IMR-90 (cell line): ENCODE results near the gene N4BP2L1. TPM values are rescaled to one million over a fixed set of nuclear protein-coding genes. Genes with fewer than 3 reads are reported as not detected.

Experiments
- ATAC-seq: fragments of 200-7000 bp; cut with Tn5 transposase; 2 replicates; pipeline ENCODE4 v1.9.1; 2020; ENCODE audit warnings: low read depth, mild to moderate bottlenecking, moderate library complexity
- BruUV-seq: library from RNA; stranded (reverse); fragments of 400-500 nt; replicated peaks from 2 replicates; lab custom pipeline; 2021; lab: Mats Ljungman, UMichigan
- CTCF ChIA-PET: fragments of 300-600 bp; formaldehyde crosslinking; extraction: SDS; loops from one replicate; lab custom pipeline; 2021; ENCODE audit warnings: antibody characterized with exemption; lab: Yijun Ruan, JAX
- POLR2A ChIA-PET: fragments of 300-600 bp; sonication (Branson Sonifier 250); formaldehyde crosslinking; loops from one replicate; lab custom pipeline; 2022; ENCODE audit warnings: antibody characterized with exemption; ENCODE audit not compliant: unreplicated experiment; lab: Charles Lee
- DNase-seq: peaks from one replicate; pipeline ENCODE4 v3.0.0; 2013
- H2AFZ ChIP-seq: replicated peaks from 2 replicates; pipeline ENCODE3; 2013; ENCODE audit warnings: low read length, mild to moderate bottlenecking; ENCODE audit not compliant: poor library complexity
- H2AK5ac ChIP-seq: 2 replicates; pipeline ENCODE4 v1.6.1; 2013; ENCODE audit warnings: low read depth, low read length, inconsistent platforms
- H2AK9ac ChIP-seq: replicated peaks from 2 replicates; pipeline ENCODE3; 2013; ENCODE audit warnings: mild to moderate bottlenecking, low read depth, low read length, moderate library complexity; ENCODE audit not compliant: poor library complexity
- H2BK120ac ChIP-seq: 2 replicates; pipeline ENCODE4 v1.6.1; 2013; ENCODE audit warnings: low read depth, low read length, inconsistent platforms
- H2BK15ac ChIP-seq: 3 replicates; pipeline ENCODE4 v1.6.1; 2013; ENCODE audit warnings: low read depth, low read length, inconsistent platforms
- H2BK20ac ChIP-seq: 2 replicates; pipeline ENCODE4 v1.6.1; 2013; ENCODE audit warnings: low read depth, mild to moderate bottlenecking, inconsistent platforms, low read length, moderate library complexity
- H2BK5ac ChIP-seq: 2 replicates; pipeline ENCODE4 v1.6.1; 2013; ENCODE audit warnings: mild to moderate bottlenecking, low read depth, low read length, inconsistent platforms; ENCODE audit not compliant: poor library complexity, severe bottlenecking
- H3K14ac ChIP-seq: replicated peaks from 2 replicates; pipeline ENCODE4 v1.6.1; 2013; ENCODE audit warnings: low read depth, low read length, inconsistent platforms
- H3K18ac ChIP-seq: 2 replicates; pipeline ENCODE4 v1.6.1; 2013; ENCODE audit warnings: low read depth, low read length, control low read depth
- H3K23ac ChIP-seq: 2 replicates; pipeline ENCODE4 v1.6.1; 2013; ENCODE audit warnings: low read depth, low read length, inconsistent platforms
- H3K27ac ChIP-seq: 2 replicates; pipeline ENCODE4 v1.5.1; 2013; ENCODE audit warnings: mild to moderate bottlenecking, control low read depth, low read length; ENCODE audit not compliant: insufficient read depth
- H3K27me3 ChIP-seq: 2 replicates; pipeline ENCODE4 v1.6.1; 2013; ENCODE audit warnings: low read length; ENCODE audit not compliant: control insufficient read depth, insufficient read depth
- H3K36me3 ChIP-seq: 2 replicates; pipeline ENCODE4 v1.6.1; 2013; ENCODE audit warnings: low read length, mixed read lengths; ENCODE audit not compliant: control insufficient read depth, insufficient read depth
- H3K4ac ChIP-seq: 2 replicates; pipeline ENCODE4 v1.6.1; 2013; ENCODE audit warnings: low read depth, low read length, inconsistent platforms
- H3K4me1 ChIP-seq: 2 replicates; pipeline ENCODE4 v1.6.1; 2013; ENCODE audit warnings: low read length, mixed read lengths; ENCODE audit not compliant: control insufficient read depth, insufficient read depth
- H3K4me2 ChIP-seq: 2 replicates; pipeline ENCODE4 v1.6.1; 2013; ENCODE audit warnings: low read depth, mild to moderate bottlenecking, control low read depth, low read length, moderate library complexity
- H3K4me3 ChIP-seq: 2 replicates; pipeline ENCODE4 v1.5.1; 2013; ENCODE audit warnings: low read depth, mild to moderate bottlenecking, control low read depth, low read length, moderate library complexity; ENCODE audit not compliant: insufficient read depth
- H3K56ac ChIP-seq: 2 replicates; pipeline ENCODE4 v1.6.1; 2013; ENCODE audit warnings: low read length, inconsistent platforms; ENCODE audit not compliant: insufficient read depth; ENCODE audit errors: extremely low read depth
- H3K79me1 ChIP-seq, 2 experiments: 2 replicates each; pipeline ENCODE4 v1.6.1; 2013; ENCODE audit warnings: low read length in 2 of 2, inconsistent platforms in 1 of 2, low read depth in 1 of 2
- H3K9ac ChIP-seq: 2 replicates; pipeline ENCODE4 v1.6.1; 2013; ENCODE audit warnings: low read depth, low read length, control low read depth
- H3K9me1 ChIP-seq: 2 replicates; pipeline ENCODE4 v1.6.1; 2013; ENCODE audit warnings: low read length, inconsistent platforms; ENCODE audit not compliant: insufficient read depth
- H3K9me3 ChIP-seq: 2 replicates; pipeline ENCODE4 v1.6.1; 2013; ENCODE audit warnings: low read length; ENCODE audit not compliant: control insufficient read depth, insufficient read depth
- H4K20me1 ChIP-seq: 2 replicates; pipeline ENCODE4 v1.6.1; 2013; ENCODE audit warnings: low read length, inconsistent platforms; ENCODE audit not compliant: insufficient read depth
- H4K5ac ChIP-seq: 2 replicates; pipeline ENCODE4 v1.6.1; 2013; ENCODE audit warnings: mild to moderate bottlenecking, low read depth, low read length, control low read depth
- H4K8ac ChIP-seq, 2 experiments: 2 replicates each; pipeline ENCODE4 v1.6.1; 2013; ENCODE audit warnings: low read depth in 2 of 2, low read length in 2 of 2, control low read depth in 1 of 2, inconsistent platforms in 1 of 2
- H4K91ac ChIP-seq: 2 replicates; pipeline ENCODE4 v1.6.1; 2013; ENCODE audit warnings: low read depth, low read length, inconsistent platforms; ENCODE audit not compliant: insufficient read depth
- BHLHE40 ChIP-seq: fragments of 150-350 bp; IDR thresholded peaks from 2 replicates; pipeline ENCODE4 v1.6.1; 2016; ENCODE audit warnings: mild to moderate bottlenecking, low read depth, low read length
- CEBPB ChIP-seq: IDR thresholded peaks from 2 replicates; pipeline ENCODE4 v1.6.1; 2012; ENCODE audit warnings: low read depth, low read length, improper control_type of control experiment
- CHD1 ChIP-seq: IDR thresholded peaks from 2 replicates; pipeline ENCODE4 v1.6.1; 2012; ENCODE audit warnings: low read depth, low read length, improper control_type of control experiment
- CTCF ChIP-seq: conservative IDR thresholded peaks from 2 replicates; pipeline ENCODE4 v1.5.1; 2012; ENCODE audit warnings: mild to moderate bottlenecking, low read depth, low read length, improper control_type of control experiment
- FOS ChIP-seq: fragments of 150-350 bp; IDR thresholded peaks from 2 replicates; pipeline ENCODE4 v1.6.1; 2016; ENCODE audit warnings: low read depth, low read length
- MAFK ChIP-seq: IDR thresholded peaks from 2 replicates; pipeline ENCODE4 v1.6.1; 2012; ENCODE audit warnings: low read depth, low read length, improper control_type of control experiment
- MAZ ChIP-seq: IDR thresholded peaks from 2 replicates; pipeline ENCODE4 v1.6.1; 2012; ENCODE audit warnings: low read depth, mild to moderate bottlenecking, low read length, improper control_type of control experiment, moderate library complexity, borderline replicate concordance
- MXI1 ChIP-seq: IDR thresholded peaks from 2 replicates; pipeline ENCODE4 v1.6.1; 2012; ENCODE audit warnings: low read depth, mild to moderate bottlenecking, low read length, moderate library complexity, borderline replicate concordance
- POLR2A ChIP-seq: IDR thresholded peaks from 2 replicates; pipeline ENCODE4 v1.6.1; 2012; ENCODE audit warnings: mild to moderate bottlenecking, low read depth, low read length
- RAD21 ChIP-seq: IDR thresholded peaks from 2 replicates; pipeline ENCODE4 v1.6.1; 2012; ENCODE audit warnings: low read length, improper control_type of control experiment
- RCOR1 ChIP-seq: IDR thresholded peaks from 2 replicates; pipeline ENCODE4 v1.6.1; 2012; ENCODE audit warnings: mild to moderate bottlenecking, low read length, improper control_type of control experiment; ENCODE audit not compliant: insufficient replicate concordance
- SMC3 ChIP-seq: fragments of 150-350 bp; IDR thresholded peaks from 2 replicates; pipeline ENCODE4 v1.6.1; 2016; ENCODE audit warnings: low read depth, mild to moderate bottlenecking, antibody characterized with exemption, low read length, moderate library complexity
- WGBS, 2 experiments: methylation state at CpG; one replicate each; pipeline versions ENCODE4 v1.1.5 to v1.1.7; 2013; ENCODE audit warnings: missing lambda C conversion rate in 2 of 2; ENCODE audit not compliant: insufficient read length in 1 of 2; ENCODE audit errors: extremely low coverage in 2 of 2; 5-methylcytosine and 5-hydroxymethylcytosine counted together
- dilution Hi-C: fragments of 300-500 bp; cut with HindIII; formaldehyde crosslinking; loops from one replicate; pipeline ENCODE4 v1.14.3; 2018; ENCODE audit warnings: low sequenced_read_pairs; ENCODE audit not compliant: unreplicated experiment
- in situ Hi-C: fragments of 300-500 bp; cut with MboI; formaldehyde crosslinking; loops from 3 replicates; pipeline ENCODE4 v1.14.3; 2019; ENCODE audit warnings: low sequenced_read_pairs, inconsistent platforms, mixed read lengths
- intact Hi-C: fragments of 100-400 bp; cut with micrococcal nuclease; formaldehyde crosslinking; loops from 2 replicates; pipeline ENCODE4 v1.10.0; 2022
- polyA plus RNA-seq, 3 experiments: library from polyadenylated mRNA; depleted of rRNA; stranded (reverse); fragments of >200 nt; gene quantifications; 2 replicates each; pipeline ENCODE4 v1.2.3, GENCODE V29; 2012; ENCODE audit warnings: low replicate concordance in 1 of 3
- total RNA-seq: library from RNA; depleted of rRNA; stranded (reverse); fragments of >200 nt; gene quantifications from 2 replicates; pipeline ENCODE4 v1.2.3, GENCODE V29; 2012
- TF ChIP-seq, protein P1 (sequence below): fragments of 150-350 bp; IDR thresholded peaks from 2 replicates; pipeline ENCODE4 v1.6.1; 2017; ENCODE audit warnings: mild to moderate bottlenecking, antibody characterized with exemption, low read length, low read depth

N4BP2L1 gene
- total and polyA plus RNA-seq, 2 of the 4 experiments (the other 2 are of a cell fraction): 0.18 to 0.46 TPM

GRCh38 chr13:32419862-32420261 lies 8.1 kb downstream of the N4BP2L1 start:
- H2AK9ac ChIP-seq: no peak overlapping the region
- H3K9me3 ChIP-seq: peaks cover 4% of the 10 kb centered on the region; the same call in 1 of the 2 replicates
- DNase-seq (no peak), ATAC-seq (no peak)
- no peak overlapping the region for H4K91ac ChIP-seq
- BruUV-seq: no TSS peak
- no peaks in the 10 kb centered on the region for H3K4me1 ChIP-seq
- no peak overlapping the region for H2BK15ac ChIP-seq
- no peaks in the 10 kb centered on the region for H3K9me1 ChIP-seq
- H3K9ac ChIP-seq: no peak overlapping the region
- no peak overlapping the region for H3K23ac ChIP-seq
- POLR2A ChIA-PET: no interaction called here
- H4K20me1 ChIP-seq: no peaks in the 10 kb centered on the region
- no peak overlapping the region for H2AFZ ChIP-seq
- no peak overlapping the region for H3K14ac ChIP-seq
- no peak overlapping the region for H3K27ac ChIP-seq
- no CpG with 5 or more reads among the region's 2 CpGs for WGBS, 2 experiments
- H4K8ac ChIP-seq: no peak overlapping the region
- no peak overlapping the region for H4K5ac ChIP-seq
- no peak overlapping the region for H3K4ac ChIP-seq
- intact Hi-C loops: no loop called here
- no peak overlapping the region for H3K56ac ChIP-seq
- dilution Hi-C loops: no loop called here
- H3K4me2 ChIP-seq: no peak overlapping the region
- CTCF ChIA-PET: no interaction called here
- no peak overlapping the region for H2BK120ac ChIP-seq
- no peak for TF ChIP-seq CEBPB
- TF ChIP-seq MXI1: no peak
- no peak for TF ChIP-seq MAZ
- TF ChIP-seq SMC3: no peak
- TF ChIP-seq FOS: no peak
- no peak for TF ChIP-seq BHLHE40
- no peak for TF ChIP-seq MAFK
- no peak for TF ChIP-seq POLR2A
- TF ChIP-seq, protein P1, sequence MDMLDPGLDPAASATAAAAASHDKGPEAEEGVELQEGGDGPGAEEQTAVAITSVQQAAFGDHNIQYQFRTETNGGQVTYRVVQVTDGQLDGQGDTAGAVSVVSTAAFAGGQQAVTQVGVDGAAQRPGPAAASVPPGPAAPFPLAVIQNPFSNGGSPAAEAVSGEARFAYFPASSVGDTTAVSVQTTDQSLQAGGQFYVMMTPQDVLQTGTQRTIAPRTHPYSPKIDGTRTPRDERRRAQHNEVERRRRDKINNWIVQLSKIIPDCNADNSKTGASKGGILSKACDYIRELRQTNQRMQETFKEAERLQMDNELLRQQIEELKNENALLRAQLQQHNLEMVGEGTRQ: no peak
- TF ChIP-seq CHD1: no peak
- TF ChIP-seq RCOR1: no peak
- TF ChIP-seq RAD21: no peak
- no peak for TF ChIP-seq CTCF
- H3K36me3 ChIP-seq: no peaks in the 10 kb centered on the region
- no peak overlapping the region for H2BK5ac ChIP-seq
- in situ Hi-C loops: no loop called here
- no peak overlapping the region for H3K18ac ChIP-seq
- H3K79me1 ChIP-seq: no peaks in the 10 kb centered on the region
- H2BK20ac ChIP-seq: no peak overlapping the region
- no peaks in the 10 kb centered on the region for H3K27me3 ChIP-seq
- H3K4me3 ChIP-seq: no peak overlapping the region
- no peak overlapping the region for H2AK5ac ChIP-seq
